Adipocyte (in vitro differentiated cells): ENCODE results near the gene TUBGCP3.

Experiments
- DNase-seq: peaks from one replicate; pipeline ENCODE4 v3.0.0-alpha.2; 2015; ENCODE audit warnings: low read depth
- H3K27me3 ChIP-seq: replicated peaks from 2 replicates; pipeline ENCODE4 v1.7.0; 2013; ENCODE audit warnings: mild to moderate bottlenecking, low read length, moderate library complexity; ENCODE audit not compliant: control insufficient read depth, insufficient read depth
- H3K36me3 ChIP-seq: 2 replicates; pipeline ENCODE4 v1.7.0; 2013; ENCODE audit warnings: low read length, mild to moderate bottlenecking, moderate library complexity; ENCODE audit not compliant: control insufficient read depth, insufficient read depth, severe bottlenecking
- H3K4me1 ChIP-seq: 2 replicates; pipeline ENCODE4 v1.7.0; 2013; ENCODE audit warnings: mild to moderate bottlenecking, low read length, moderate library complexity; ENCODE audit not compliant: control insufficient read depth, insufficient read depth
- H3K4me3 ChIP-seq: 2 replicates; pipeline ENCODE4 v1.7.0; 2013; ENCODE audit warnings: mild to moderate bottlenecking, low read length, moderate library complexity
- H3K9ac ChIP-seq: 2 replicates; pipeline ENCODE4 v1.7.0; 2013; ENCODE audit warnings: mild to moderate bottlenecking, low read length, moderate library complexity
- H3K9me3 ChIP-seq: 2 replicates; pipeline ENCODE4 v1.7.0; 2013; ENCODE audit warnings: mild to moderate bottlenecking, low read length, moderate library complexity; ENCODE audit not compliant: control insufficient read depth

The TUBGCP3 gene

GRCh38 chr13:112455476-112456059 is 132.4 kb downstream of the TUBGCP3 start:
- H3K4me1 ChIP-seq: no peaks in the 10 kb centered on the region
- no peak overlapping the region for H3K9ac ChIP-seq
- no peaks in the 10 kb centered on the region for H3K27me3 ChIP-seq
- H3K4me3 ChIP-seq: no peak overlapping the region
- peaks cover 10% of the 10 kb centered on the region for H3K9me3 ChIP-seq
- H3K36me3 ChIP-seq: no peaks in the 10 kb centered on the region
- DNase-seq: no peak

- Histone ChIP-seq H3K27me3 (no peaks in the 10 kb centered on the region), H3K36me3 (no peaks in the 10 kb centered on the region), H3K4me1 (no peaks in the 10 kb centered on the region), H3K4me3 (no peak overlapping the region), H3K9me3 (peaks cover 7% of the 10 kb centered on the region), H3K9ac (no peak overlapping the region)
- no peak for DNase-seq
These were observed 133.2 kb downstream of the TUBGCP3 start for GRCh38 chr13:112454648-112455334.

DNA sequence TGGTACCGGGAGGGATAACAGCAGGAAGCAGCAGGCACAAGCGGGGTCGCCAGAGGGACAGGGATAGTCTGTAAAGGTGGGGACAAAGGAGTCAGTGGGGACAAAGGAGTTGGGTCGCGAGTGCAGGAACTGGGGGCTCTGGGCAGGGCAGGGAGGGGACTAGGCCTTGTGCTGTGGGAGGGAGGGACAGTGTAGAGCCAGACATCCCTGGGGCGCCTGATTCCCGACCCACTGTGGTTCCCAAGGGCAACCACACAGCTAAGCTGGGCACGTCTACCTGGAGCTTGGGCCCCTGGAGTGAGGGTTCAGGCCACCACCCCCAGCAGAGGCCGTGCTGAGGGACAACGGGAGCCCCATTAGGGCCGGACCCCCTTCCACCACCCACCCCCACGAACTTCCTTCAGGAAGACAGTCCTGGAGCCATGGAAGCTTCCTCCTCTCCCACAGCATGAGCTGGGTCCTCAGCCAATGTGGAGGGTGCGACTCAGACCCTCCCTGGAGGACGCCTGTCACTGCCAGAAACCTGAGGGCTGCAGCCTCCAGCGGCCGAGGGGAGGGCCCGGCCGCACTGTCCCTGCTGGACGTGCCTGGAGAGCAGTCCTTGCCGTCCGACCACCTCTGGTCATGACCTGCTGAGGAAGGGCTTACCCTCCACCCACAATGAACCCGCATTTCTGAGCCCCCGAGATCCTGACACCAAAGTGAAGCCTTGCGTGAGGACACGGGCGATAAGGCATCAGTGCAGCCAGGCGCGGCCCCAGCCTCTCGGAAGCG is 133.9 kb downstream of the TUBGCP3 start:
- Histone ChIP-seq H3K27me3 (no peaks in the 10 kb centered on the region), H3K9me3 (peaks cover 5% of the 10 kb centered on the region), H3K4me1 (no peaks in the 10 kb centered on the region), H3K36me3 (no peaks in the 10 kb centered on the region), H3K4me3 (no peak overlapping the region), H3K9ac (no peak overlapping the region)
- no peak for DNase-seq

- no peak overlapping the region for H3K4me3 ChIP-seq
- no peaks in the 10 kb centered on the region for H3K4me1 ChIP-seq
- peaks cover 6% of the 10 kb centered on the region for H3K27me3 ChIP-seq
- H3K9me3 ChIP-seq: no peaks in the 10 kb centered on the region
- H3K9ac ChIP-seq: no peak overlapping the region
- no peaks in the 10 kb centered on the region for H3K36me3 ChIP-seq
- no peak for DNase-seq
These were observed 134.6 kb downstream of the TUBGCP3 start for GRCh38 chr13:112453207-112453829.

DNA sequence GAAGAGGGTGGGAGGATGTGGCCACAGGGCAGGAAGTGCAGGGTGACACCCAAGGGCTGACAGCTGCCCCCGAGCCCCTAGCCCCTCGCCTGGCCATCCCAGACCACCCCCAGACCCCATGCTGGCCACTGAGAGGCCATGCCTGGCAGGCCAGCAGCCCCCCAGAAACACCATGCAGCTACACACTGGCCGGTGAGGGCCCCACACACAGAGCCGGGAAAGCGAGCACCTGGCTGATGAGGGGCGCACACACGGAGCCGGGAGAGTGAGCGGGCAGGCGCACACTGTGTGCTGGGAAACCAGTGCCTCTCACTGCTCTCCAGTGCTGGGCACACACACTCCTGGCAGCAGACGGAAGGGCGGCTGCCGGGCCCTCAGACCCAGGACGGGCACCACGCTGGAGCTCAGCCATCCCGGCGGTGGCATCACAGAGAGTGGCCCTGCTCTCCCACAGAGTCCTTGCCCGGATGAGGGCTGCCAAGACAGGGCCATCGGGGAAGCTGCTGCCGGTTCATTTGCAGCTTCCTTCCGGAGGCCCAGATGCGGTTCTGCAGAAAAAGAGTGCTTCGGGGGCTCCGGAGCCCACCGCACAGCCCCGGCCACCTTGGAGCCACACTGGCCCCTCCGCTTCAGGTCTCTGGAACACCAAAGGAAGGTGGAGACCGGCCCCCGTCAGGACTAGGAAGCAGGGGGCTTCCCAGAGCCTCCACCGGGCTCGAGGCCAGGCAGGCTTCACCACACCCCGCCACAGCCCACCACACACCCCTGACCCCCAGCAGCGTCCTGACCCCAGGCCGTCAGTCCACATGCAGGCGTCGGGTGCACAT is 135.4 kb downstream of the TUBGCP3 start:
- H3K27me3 ChIP-seq: peaks cover 10% of the 10 kb centered on the region
- H3K9me3 ChIP-seq: no peaks in the 10 kb centered on the region
- H3K9ac ChIP-seq: no peak overlapping the region
- H3K36me3 ChIP-seq: no peaks in the 10 kb centered on the region
- no peak overlapping the region for H3K4me3 ChIP-seq
- no peaks in the 10 kb centered on the region for H3K4me1 ChIP-seq
- DNase-seq: no peak

GRCh38 chr13:112451512-112452379 is 136.2 kb downstream of the TUBGCP3 start:
- peaks cover 16% of the 10 kb centered on the region for H3K27me3 ChIP-seq

DNA sequence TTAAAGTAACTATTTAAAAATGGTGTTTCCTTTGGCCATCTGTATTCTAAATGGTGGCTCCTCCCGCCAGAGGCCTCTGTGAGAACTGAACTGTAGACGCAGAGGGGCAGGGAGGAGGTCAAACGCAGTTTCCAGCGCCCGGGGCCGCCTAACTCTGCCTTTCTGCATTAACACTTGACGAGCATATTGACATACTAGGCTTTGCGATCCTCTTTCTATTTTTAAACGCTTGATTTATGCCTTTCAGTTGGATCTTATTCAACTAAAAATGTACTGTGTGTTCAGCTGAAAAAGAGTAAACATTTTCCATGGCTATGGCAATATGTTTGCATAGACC is 137.1 kb downstream of the TUBGCP3 start:
- Histone ChIP-seq H3K4me1 (no peaks in the 10 kb centered on the region), H3K9me3 (no peaks in the 10 kb centered on the region), H3K36me3 (no peaks in the 10 kb centered on the region), H3K4me3 (no peak overlapping the region), H3K9ac (no peak overlapping the region), H3K27me3 (peaks cover 17% of the 10 kb centered on the region)
- no peak for DNase-seq

More at GRCh38 chr13:112451512-112452379, 136.2 kb downstream of the TUBGCP3 start:
- Histone ChIP-seq H3K4me3 (no peak overlapping the region), H3K9ac (no peak overlapping the region), H3K4me1 (no peaks in the 10 kb centered on the region), H3K9me3 (no peaks in the 10 kb centered on the region), H3K36me3 (no peaks in the 10 kb centered on the region)
- DNase-seq: no peak

GRCh38 chr13:112450118-112450903 is 137.6 kb downstream of the TUBGCP3 start:
- H3K9ac ChIP-seq: no peak overlapping the region
- peaks cover 20% of the 10 kb centered on the region for H3K27me3 ChIP-seq
- no peak overlapping the region for H3K4me3 ChIP-seq
- H3K9me3 ChIP-seq: no peaks in the 10 kb centered on the region
- DNase-seq: no peak
- no peaks in the 10 kb centered on the region for H3K4me1 ChIP-seq
- H3K36me3 ChIP-seq: no peaks in the 10 kb centered on the region

GRCh38 chr13:112449545-112449930 is 138.4 kb downstream of the TUBGCP3 start:
- H3K27me3 ChIP-seq: peaks cover 27% of the 10 kb centered on the region
- no peaks in the 10 kb centered on the region for H3K36me3 ChIP-seq
- H3K9me3 ChIP-seq: no peaks in the 10 kb centered on the region
- no peak overlapping the region for H3K9ac ChIP-seq
- H3K4me3 ChIP-seq: no peak overlapping the region
- no peak for DNase-seq
- H3K4me1 ChIP-seq: no peaks in the 10 kb centered on the region
